GM03348 (cell line): Measurements from ENCODE around the gene CHI3L2.

Experiments used
- DNase-seq: peaks from one replicate; pipeline ENCODE4 v3.0.0; 2012; ENCODE audit warnings: low spot score

CHI3L2 gene

DNA sequence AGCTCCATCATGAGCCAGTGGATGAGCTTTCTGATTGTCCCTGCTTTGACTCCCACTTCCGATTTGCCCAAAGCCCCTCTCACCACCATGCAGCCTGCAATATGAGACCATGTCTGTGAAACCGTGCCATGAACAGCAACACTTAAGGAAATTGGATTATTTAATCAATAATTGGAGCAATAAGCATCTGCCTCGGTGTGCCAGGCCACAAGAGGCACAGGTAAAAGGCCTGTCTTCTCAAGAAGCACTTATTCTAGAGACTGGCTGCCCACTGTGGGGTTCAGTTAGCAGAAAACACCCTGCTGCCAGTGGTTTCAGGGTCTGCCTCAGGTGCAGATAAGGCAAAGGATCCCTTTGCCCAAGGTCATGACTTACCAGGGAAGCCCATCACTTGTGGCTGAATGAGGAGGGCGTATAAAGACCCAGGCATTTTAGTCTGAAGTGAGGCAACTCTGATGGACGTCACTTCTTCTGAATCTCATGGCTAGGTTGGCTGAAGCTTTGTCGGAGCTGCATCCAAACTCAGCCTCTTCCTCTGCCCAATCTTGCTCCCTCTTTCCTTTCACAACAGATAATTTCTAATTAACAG is 7.1 kb upstream of the CHI3L2 start:
- no peak for DNase-seq

DNA sequence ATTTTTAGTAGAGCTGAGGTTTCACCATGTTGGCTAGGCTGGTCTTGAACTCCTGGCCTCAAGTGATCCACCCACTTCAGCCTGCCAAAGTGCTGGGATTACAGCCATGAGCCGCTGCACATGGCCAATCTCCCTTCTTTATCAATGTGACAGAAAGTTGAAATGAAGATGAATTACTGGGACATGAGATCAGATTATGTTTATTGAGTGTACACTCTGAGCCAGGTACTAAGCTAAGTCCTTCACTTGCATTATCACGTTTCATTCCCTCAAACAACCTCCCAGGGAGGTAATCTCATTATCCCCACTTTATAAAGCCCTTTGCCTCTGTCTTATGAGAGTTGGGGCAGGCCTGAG is 6.3 kb upstream of the CHI3L2 start:
- DNase-seq = no peak

DNA sequence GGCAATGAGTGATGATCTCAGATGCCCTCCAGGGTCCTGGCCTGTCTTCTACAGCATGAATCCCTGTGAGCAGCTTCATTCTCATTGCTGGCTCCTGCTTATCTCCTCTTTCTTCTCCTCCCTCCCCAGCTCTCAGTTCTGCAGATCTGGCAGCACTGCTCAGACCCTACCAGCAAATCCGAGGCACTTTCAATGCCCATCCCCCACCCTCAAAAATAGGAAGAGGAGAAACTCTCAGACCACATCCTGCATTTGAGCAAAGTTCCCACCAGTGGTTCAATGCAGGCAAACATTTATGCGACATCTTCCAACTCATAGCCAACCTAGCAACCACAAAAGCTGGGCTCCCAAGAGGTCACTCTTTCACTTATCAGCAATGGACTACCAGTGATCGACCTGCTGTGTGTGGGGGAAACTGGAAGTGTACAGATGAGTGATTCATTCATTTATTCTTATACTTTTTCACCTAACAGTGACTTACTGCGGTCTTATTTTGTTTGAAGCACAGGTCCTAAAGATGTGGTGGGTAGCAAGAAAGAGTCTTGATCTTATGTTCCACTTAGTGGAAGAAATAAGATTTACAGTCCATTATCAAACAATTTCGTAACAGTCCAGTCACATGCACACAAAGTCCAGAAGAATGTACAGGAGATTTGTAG is 5.8 kb upstream of the CHI3L2 start:
- DNase-seq = no peak

DNA sequence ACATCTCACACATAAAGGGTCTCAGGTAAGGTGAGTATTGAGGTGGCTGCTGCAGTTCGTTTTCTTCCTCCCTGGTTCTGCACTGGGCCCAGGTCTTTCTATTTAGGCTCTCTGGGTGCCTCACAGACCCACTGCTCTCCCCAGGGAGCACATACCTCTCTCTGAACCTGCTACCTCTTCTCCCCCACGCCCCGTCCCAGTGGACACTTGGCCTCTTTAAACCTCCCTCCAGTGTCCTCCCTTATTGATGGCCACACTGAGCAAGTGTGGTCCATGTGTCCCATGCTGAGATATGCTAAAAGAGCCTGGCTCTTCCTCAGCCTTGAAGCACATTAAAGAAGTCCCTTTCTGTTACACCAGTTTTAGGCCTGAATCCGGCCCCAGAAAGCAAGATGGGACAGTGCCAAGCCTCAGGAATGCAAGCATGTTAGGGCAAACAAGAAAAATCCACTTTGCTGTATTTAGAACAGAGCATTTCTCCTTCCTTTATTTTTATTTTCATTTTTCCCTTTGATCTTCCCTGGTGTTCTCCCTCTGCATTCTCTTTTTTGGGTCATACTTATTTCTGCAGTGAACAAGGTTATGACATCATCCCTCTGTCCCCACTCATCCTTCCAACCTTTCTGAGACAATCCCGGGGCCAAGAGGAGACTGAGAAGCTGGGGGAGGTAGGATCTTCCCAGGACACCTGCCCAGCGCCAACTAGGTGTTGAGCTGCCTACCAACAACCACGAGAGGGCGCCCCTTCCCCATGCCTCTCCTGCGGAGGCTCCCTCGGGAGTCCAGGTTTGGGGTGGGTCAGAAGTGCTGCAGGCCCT is 5.0 kb upstream of the CHI3L2 start:
- peak; percentile 88 for DNase-seq

DNA sequence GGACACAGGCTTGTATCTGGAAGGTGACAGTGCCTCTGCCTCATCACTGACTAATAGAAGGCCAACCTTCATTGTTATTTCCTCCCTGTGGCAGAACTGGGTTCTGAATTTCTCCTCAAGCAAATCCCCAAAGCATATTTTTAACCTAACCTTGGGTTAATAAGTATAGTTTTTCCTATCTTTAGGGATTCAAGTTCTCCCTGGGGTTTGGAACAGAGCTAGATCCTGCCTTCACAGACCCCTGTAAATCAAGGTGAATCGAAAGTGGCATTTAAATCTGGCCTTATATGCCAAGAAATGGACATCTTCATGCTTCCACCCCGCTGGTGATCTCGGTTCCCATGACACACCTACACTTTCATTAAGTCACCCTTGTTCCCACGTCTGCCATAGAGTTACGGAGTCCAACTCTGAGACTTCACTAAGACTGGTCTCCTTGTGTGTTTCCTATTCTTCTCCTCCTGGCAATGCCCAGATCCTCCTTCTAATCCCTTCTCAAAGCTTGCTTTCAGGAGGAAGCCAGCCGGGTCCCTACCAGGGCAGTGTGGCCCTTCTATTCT is 4.3 kb upstream of the CHI3L2 start:
- no peak for DNase-seq

DNA sequence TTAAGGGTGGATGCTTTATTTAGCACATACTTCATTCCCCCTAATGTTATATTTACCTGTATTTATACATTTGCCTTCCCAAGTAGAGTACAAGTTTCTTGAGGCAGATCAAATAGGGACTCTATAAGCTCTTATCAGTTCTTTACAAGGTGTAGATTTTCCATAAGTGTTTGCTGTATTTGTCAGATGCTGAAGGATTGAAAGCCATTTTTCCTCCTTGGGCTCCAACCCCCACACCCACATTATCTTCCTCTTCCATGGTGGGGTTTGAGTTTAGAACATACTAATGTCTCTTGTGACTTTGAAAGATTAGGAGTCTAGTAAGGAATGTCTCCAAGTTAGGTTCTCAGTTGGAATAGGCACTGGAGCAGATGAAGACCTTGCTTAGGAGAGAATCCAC is 2.4 kb upstream of the CHI3L2 start:
- no peak for DNase-seq

DNA sequence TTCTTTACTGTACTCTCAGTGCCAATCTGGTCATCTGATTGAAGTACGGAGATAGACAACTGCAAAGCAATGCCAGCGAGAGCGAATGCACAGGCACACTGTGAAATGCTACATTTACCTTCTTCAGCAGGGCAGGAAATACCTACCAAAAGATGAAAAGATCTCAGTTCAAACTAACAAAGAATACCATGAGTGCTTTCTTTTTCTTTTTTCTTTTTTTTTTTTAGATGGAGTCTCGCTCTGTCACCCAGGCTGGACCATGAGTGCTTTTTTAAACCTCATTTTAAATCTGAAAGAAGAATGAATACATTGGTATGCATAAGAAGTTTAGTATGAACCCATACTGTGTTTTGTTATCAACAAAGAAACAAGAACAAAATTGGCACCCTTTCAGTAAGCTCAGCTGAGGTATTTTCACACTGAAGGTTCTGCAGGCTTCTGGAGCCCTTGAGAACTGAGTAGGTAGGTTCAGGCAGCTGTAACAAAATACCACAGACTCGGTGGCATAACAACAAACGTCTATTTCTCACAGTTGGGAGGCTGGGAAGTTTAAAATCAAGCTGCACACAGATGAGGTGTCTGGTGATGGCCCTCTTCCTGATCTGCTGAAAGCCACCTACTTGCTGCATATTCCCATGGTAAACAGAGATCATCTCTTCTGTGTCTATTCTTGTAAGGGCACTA is 1.7 kb upstream of the CHI3L2 start:
- no peak for DNase-seq

DNA sequence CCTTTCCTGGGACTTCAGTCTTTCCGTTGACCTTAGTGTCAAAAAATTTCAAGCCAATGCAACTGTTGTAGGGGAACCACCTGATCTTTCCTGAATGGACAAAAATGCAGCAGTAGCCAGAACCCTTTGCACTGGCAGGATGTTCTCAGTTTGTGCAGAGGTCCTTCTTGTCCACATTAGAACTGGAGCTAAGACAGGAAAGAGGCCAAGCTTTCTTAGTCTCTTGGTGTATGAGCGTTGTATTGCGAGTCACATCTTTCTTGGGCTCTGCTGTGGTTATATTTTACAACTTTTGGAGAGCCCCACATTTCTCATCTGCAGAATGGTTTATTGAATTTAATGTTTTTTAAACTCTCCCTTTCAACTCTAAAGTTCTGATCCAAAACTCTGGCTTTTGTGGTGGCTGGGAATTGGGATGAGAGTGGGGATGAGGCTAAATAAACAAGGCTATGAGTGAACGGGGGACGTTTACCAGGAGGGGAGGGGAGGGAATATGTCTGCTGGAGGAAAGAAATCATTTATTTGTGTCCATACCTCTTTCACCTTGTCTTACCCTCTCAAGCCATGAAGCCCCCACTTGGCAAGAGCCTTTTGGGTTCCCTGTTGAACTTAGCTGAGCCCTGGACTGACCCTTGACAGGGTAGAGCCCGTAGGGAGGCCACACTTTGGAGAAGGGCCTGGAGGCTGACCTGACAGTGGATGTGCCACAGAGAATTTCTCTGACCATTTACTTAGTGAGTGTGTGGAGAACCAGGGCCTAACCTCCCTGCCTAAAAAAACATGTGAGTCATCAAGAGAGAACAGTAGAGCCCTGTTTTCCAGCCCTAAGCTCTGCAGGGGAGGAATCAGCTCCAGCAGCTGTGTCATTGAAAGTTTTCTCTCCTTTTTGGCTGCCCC is 586 bp downstream of the CHI3L2 start:
- peak; percentile 88 for DNase-seq

DNA sequence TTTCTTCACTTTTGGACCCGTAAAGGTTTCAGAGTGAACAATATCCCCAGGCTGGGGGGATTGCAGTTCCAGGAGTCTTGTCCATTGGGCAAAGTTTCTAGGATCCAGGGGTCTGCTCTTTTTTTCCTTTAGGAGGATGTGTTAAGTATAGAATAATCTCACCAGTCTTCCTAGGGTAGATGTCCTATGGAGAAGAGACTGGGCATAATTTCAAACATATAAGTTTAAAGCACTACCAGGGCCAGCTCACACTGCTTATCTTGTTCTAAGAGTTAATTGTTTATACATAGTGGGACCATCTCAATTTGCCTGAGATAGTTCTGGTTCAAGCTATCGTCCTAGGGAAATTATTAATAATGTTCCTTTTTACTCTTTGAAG is 1.2 kb downstream of the CHI3L2 start:
- DNase-seq = no peak

DNA sequence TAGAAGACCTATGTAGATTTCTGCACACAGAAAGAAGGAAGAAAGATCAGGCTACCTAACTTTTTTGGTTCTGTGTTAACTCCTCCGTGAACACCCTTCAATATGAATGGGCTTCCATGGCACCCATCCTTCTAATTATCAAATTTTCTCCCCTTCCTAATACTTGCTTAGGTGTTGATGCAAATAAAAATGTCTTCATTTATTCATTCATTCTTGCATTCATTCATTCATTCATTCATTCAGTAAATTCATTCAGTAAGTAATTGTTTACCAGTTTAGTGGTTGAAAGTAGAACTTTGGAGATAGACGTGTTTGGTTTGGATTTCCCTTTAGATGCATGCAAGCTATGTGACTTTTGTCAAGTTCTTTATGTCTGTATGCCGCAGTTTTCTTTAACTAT is 4.6 kb downstream of the CHI3L2 start:
- DNase-seq = no peak

DNA sequence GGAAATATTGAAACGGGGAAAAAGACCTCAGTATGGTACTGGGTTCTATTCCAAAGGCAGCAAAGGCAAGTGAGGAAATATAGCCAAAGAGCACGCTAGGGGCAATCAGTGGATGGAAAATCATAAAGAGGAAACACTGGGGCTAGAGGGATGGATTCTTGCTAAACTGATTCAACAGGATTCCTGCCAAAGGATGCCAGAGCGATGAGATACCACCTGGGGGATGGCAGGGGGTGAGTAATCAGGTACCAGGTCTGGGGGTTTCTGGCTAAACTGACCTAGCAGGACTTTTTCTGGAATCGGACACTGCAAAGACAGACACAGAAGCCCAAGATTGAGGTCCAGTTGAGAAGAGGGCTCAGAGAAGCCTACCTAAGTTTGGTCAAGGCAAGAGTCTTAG is 6.7 kb downstream of the CHI3L2 start:
- DNase-seq = no peak

DNA sequence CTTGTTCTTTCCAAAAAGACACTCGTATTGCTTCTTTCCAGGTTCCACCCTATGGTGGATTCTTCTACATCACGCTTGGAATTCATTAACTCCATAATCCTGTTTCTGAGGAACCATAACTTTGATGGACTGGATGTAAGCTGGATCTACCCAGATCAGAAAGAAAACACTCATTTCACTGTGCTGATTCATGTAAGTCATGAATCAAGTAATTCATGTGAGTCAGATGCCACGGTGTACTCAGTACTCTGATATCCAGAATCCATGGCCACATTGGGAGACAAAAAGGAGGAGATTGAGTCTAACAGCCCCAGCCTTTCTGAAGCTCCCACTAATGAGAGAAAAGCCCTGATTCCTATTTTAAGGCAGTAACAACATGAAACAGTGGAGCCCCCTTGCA is 7.4 kb downstream of the CHI3L2 start:
- peak; percentile 23 for DNase-seq

DNA sequence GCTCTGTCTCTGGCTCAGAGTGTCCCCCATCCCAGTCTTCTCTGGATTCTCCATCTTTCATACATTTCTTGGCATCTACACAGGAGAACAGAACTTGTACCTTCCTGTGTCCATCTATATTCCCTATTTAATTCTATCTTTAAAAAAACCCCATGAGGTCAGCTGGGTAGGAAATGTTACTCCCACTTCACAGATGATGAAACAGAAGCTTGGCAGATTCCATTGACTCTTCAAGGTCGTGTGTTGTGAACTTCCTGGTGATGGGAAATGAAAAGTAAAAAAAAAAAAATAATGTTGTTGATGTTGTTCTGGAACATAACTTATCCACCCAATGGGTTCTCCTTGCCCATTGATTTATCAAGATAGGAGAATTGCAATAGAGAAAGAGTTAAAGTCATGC is 8.9 kb downstream of the CHI3L2 start:
- DNase-seq = no peak

DNA sequence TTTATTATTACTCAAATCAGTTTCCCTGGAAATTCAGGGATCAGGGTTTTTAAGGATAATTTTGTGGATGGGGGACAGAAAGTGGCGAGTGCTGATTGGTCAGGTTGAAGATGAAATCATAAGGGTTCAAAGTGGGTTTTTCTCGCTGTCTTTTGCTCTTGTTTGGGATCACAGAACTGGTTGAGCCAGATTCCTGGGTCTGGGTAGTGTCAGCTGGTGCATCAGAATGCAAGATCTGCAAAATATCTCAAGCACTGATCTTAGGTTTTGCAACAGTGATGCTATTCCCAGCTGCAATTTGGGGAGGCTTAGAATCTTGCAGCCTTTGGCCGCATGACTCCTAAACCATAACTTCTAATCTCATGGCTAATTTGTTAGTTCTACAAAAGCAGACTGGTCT is 9.3 kb downstream of the CHI3L2 start:
- no peak for DNase-seq

DNA sequence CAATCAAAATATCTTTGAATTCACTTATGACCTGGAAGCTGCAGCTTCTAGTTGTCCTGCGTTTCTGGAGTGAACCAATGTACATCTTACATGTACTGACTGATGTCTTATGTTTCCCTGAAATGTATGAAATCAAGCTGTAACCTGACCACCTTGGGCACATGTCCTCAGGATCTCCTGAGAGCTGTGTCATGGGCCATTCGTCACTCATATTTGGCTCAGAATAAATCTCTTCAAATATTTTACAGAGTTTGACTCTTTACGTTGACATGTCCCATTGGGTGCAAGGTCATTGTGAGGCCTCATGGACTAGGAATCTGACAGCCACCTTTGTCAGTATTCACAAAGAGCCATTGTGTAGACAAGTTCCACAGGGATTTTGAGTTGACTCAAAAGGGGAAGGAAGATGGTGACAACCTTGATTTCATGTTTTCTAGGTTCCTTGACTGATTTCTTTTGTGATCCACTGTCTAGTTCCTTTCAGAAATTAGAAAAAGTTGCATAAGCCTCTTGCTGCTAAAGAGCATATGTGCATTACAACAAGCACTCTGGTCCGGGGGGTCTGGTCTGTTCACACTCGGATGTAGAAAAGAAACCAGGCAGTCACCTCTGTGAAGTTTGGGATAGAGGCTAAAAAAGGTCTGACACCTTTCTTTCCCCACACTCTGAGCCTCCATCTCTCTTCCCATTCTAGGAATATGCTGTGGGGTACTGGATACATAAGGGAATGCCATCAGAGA is 10.7 kb downstream of the CHI3L2 start:
- no peak for DNase-seq

DNA sequence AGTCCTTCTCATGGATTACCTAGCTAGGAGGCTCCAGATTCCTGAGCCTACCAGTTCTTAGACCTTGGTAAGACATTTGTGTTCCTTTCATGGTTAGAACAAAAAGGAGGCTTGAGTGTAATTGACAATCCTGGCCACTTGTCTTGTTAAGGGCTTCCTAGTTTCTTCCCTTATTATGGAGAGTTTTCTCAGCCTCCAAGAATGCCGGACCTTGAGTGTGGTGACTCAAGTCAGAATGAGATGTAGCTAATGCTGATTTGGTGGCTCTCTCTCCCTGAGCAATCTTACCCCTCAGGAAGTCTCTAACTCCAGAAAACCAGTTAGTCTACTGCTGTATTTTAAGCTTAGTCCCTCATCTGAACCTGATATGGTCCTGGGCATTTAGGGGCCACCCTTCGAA is 14.3 kb downstream of the CHI3L2 start:
- DNase-seq = no peak

DNA sequence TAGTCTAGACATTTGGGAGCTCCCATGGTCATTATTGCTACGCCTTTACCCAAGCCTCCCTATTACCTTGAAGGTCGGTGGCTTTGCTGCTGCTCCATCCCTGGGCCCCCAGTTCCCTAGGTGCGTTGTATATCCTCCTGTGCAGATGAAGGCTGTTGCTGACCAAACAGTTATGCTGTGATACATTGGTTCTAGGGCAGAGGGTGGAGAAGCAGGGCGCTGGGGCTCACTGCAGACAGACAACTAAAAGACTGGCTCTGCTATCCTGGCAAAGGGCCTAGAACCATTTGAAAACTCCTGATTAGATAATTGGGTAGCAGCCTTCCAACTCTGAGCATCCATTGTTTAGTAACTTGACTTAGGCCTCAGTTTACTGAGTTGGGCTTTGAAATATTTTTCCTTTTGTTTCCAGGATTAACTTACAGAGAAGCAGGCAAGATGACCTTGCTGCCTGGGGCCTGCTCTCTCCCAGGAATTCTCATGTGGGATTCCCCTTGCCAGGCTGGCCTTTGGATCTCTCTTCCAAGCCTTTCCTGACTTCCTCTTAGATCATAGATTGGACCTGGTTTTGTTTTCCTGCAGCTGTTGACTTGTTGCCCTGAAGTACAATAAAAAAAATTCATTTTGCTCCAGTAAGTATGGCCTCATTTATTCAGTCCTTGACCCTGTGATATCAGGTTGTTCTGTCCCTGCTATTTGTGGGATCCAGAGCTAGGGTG is 15.5 kb downstream of the CHI3L2 start:
- DNase-seq = no peak

DNA sequence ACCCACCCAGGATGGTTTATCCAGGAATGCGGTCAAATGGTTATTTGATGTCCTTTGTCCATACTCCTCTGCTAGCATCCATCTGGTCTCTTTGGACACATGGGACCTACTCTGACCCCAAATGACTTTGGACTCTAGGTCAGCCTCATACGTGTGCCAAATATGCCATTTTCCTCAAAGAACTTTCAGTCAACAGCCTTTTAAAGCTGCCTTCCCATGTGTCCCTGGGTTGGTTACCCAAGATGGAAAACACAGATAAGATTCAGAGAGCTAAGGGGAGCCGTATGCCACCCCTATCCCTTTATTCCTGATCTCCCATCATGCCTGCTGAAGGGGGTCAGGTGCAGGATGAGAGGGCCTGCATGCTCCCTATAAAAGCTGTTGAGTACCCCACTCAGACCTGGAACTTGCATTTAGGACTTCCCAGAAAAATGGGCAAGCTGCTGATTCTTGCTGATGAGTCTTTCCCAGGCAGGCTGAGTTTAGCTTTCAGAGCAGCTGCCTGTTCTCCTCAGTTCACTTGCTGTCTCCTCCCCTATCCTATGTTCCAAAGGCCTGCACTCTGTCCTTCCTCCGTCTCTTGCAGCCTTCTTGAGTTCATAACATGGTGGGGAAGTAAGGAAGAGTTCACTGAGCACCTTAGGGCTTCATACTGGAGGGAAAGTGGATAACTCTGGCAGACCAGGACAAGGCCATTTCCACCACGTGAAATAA is 19.8 kb downstream of the CHI3L2 start:
- DNase-seq = no peak

DNA sequence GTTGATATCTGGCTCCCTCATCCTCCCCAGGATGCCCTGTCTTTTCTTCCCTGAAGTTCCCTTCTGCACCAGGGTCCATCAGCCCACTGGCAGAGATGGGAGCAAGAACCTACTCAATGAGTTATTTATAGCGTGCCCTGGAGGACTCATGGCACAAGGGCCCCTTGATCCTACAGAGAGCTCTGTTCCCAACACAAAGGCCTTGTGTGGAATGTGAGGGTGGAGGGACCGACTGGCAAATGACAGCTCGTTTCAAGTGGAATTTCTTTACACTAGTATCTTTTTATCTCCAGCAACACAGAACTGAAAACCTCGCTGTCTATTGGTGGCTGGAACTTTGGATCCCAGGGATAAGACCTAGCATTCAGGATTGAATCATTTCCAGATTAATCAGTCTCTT is 22.4 kb downstream of the CHI3L2 start:
- DNase-seq = no peak

DNA sequence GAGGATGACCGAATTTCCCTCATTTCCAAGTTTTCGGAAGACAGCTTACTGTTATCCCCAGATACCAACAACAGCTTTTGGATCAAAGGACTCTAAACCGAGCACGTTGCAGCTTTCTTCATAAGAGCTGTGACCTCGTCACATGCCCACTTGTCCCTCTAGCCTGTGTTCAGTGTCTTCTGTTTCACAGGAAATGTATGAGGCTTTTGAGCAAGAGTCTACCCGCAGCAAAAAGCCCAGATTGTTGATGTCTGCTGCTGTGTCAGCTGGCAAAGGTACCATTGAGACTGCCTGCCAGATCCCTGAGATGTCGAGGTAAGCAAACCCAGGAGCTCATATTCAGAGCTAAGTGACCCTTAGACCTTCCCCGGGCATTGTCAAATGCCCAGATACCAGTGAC is 24.1 kb downstream of the CHI3L2 start:
- DNase-seq = no peak
